Stimulated activated naive CD8-positive, alpha-beta T cell treated with anti-CD3 and anti-CD28 coated beads, Interleukin-15, amount 100 ng/mL, for 72 hours (primary cell): ENCODE measurements around the gene COPS3.

Experiments used
- ATAC-seq: fragments of 150-1000 bp; cut with Tn5 transposase; 2 replicates; pipeline ENCODE4 v1.10.0; 2021; ENCODE audit warnings: mild to moderate bottlenecking, moderate library complexity
- DNase-seq, 2 donors: peaks; one replicate each; pipeline ENCODE4 v3.0.0; 2021 to 2022
- H3K27ac Mint-ChIP-seq, 2 donors: one replicate each; pipeline ENCODE4 v1.8.0; 2022; ENCODE audit warnings: mild to moderate bottlenecking in 2 of 2, mixed read lengths in 2 of 2, moderate library complexity in 2 of 2
- H3K27me3 Mint-ChIP-seq: one replicate; pipeline ENCODE4 v1.8.0; 2022; ENCODE audit warnings: mixed read lengths
- H3K4me1 Mint-ChIP-seq: one replicate; pipeline ENCODE4 v1.8.0; 2022; ENCODE audit warnings: mild to moderate bottlenecking, mixed read lengths
- H3K4me3 Mint-ChIP-seq, 2 donors: one replicate each; pipeline ENCODE4 v1.8.0; 2022; ENCODE audit warnings: mild to moderate bottlenecking in 2 of 2, mixed read lengths in 2 of 2, moderate library complexity in 1 of 2
- H3K9me3 Mint-ChIP-seq, 2 donors: one replicate each; pipeline ENCODE4 v1.8.0; 2022; ENCODE audit warnings: mixed read lengths in 2 of 2

The COPS3 gene

DNA sequence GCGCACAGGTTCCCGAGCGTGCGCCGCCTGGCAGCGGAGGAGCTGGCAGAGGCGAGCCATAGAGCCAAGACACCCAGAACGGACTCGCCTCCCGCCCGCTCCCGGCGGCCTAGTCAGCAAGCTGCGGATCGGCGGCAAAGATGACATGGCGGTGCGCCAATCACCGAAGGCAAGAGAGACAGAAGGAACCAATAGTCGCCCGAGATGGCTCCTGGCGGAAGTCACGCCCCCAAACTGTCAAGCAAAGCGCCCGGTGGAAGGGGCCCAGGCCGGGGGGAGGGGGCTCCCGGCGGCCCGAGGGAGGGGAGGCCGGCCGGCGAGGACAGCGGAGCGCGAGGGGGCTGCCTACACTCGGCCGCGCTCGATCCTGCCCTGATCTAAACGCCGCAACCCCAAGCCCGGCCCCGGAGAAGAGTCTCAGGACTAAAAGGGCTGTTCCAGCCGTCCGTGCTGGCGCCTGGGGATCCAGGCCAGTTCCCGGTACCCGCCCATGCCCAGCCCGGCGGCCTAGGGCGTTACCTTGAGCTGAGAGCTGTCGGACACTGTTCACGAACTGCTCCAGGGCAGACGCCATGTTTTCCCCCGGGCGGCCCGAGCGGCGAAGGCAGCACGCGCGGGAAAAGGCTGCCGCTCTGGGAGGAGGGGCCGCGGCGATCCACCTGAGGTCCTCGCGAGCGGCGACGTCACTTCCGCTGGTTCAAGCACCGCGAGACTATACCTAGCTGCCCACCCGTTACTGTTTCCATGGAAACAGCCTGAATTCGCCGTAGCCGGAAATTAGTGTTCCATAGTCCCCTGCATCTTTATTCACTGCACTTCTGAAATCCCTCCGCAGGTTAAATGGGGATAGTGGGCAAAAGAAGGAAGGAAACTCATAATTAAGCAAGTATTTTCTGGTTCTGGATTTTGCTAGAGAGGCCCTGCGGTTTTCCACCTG is at the start of gene COPS3:
Gene COPS3, minus strand, starts transcription at position 634 of the 937 bp plus-strand sequence. Its CDS starts 60 bp downstream, at position 574.
- Mint-ChIP-seq H3K4me1 (peaks cover 35% of the 10 kb centered on the region), H3K27ac (peak within 1 kb of the TSS; percentile 91 to 98), H3K27me3 (no peaks in the 10 kb centered on the region), H3K9me3 (no peaks in the 10 kb centered on the region), H3K4me3 (peak within 1 kb of the TSS; percentile 83 to 96)
- DNase-seq (peak; percentile 95 to 97), ATAC-seq (peak; percentile 97)

DNA sequence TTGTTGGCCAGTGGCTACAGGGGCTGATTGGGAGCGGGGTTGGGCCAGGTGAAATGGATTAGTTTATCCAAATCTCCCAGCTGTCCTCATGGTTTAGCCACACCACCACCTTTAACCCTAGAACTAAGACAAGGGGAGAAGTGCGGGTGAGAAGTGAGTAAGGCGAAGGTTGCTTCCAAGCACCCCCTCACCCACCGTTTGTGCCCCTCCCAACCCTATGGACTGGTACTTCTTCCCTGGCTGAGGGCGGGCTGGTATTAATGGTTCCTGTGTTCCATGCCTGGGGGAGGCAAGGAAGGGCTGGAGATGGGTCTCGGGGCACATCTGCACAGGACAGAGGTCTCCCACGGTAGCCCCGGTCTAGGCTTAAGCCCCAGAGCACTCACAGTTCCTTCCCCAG is 47.2 kb upstream of the COPS3 start:
- no peak overlapping the region for H3K4me3 Mint-ChIP-seq
- no peaks in the 10 kb centered on the region for H3K9me3 Mint-ChIP-seq
- no peak overlapping the region for H3K27ac Mint-ChIP-seq
- DNase-seq = no peak
- no peak for ATAC-seq
- no peaks in the 10 kb centered on the region for H3K27me3 Mint-ChIP-seq
- no peaks in the 10 kb centered on the region for H3K4me1 Mint-ChIP-seq

DNA sequence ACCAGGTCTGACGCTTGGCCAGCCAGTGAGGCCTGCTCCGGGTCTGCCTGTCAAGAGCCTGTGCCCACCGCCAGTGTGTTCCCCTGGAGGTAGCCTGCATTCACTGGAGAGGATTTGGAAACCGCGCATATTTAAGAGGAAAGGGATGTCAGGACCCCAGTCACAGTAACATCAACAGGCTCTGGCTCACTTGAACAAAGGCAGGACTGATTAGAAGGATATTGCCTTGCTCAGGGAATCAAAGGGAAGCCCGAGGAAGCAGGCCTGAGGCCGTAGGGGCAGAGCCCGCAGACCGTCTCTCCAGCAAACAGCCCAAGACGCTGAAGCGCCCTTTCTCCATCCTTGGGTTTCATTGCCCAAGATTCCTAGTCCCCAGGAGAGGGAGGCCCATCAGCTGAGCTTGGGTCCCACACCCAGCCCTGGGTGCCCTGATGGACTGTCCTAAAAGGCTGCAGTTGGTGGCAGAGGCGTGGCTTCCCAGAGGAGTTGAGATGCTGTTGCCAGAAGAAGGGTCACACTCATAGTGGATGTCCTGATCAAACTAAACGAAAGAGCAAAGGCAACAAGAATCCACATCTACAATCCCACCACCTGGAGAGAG is 45.3 kb upstream of the COPS3 start:
- Mint-ChIP-seq H3K9me3 (no peaks in the 10 kb centered on the region), H3K27me3 (no peaks in the 10 kb centered on the region), H3K4me1 (no peaks in the 10 kb centered on the region), H3K27ac (no peak overlapping the region), H3K4me3 (no peak overlapping the region)
- ATAC-seq (no peak), DNase-seq (no peak)

DNA sequence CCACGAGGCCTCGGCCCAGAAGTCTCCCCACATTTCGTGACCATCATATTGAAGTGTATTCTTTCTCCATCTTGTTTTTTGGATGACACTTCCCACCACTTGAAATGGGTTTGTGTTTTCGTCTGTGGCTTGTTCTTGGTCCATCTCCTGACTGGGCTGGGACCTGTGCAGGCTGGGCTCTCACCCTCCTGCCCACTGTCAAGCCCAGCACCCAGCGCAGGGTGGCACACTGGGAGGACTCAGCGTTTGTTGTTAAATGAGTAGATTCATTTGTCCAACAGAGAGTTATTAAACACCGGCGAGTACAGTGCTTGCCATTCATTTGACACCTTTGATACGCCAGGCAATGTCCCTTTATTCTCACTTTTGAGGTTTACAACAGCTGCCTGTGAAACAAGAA is 44.8 kb upstream of the COPS3 start:
- no peaks in the 10 kb centered on the region for H3K27me3 Mint-ChIP-seq
- DNase-seq (no peak), ATAC-seq (no peak)
- H3K9me3 Mint-ChIP-seq = no peaks in the 10 kb centered on the region
- no peaks in the 10 kb centered on the region for H3K4me1 Mint-ChIP-seq
- H3K27ac Mint-ChIP-seq = no peak overlapping the region
- no peak overlapping the region for H3K4me3 Mint-ChIP-seq

GRCh38 chr17:17325228-17325627 is 44.2 kb upstream of the COPS3 start:
- no peaks in the 10 kb centered on the region for H3K4me1 Mint-ChIP-seq
- no peak overlapping the region for H3K4me3 Mint-ChIP-seq
- H3K27me3 Mint-ChIP-seq = no peaks in the 10 kb centered on the region
- H3K27ac Mint-ChIP-seq = no peak overlapping the region
- no peak for ATAC-seq
- H3K9me3 Mint-ChIP-seq = no peaks in the 10 kb centered on the region
- no peak for DNase-seq

DNA sequence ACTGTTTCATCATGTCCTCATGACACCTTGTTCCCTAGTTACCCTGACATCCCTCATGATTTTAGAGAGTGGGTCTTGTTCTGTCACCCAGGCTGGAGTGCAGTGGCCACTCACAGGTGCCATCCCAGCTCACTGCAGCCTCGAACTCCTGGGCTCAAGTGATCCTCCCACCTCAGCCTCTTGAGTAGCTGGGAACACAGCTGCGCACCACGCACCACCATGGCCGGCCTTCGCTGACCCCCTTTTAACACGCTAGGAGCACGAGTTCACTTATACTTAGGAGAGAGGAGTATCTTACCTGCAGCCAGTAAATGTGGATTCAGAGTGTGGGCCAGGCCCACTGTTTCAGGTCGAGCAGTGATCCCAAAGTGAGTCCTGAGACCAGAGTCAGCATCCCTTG is 43.6 kb upstream of the COPS3 start:
- DNase-seq = no peak
- Mint-ChIP-seq H3K9me3 (no peaks in the 10 kb centered on the region), H3K4me3 (no peak overlapping the region), H3K4me1 (no peaks in the 10 kb centered on the region), H3K27me3 (no peaks in the 10 kb centered on the region), H3K27ac (no peak overlapping the region)
- no peak for ATAC-seq

- no peak for DNase-seq
- ATAC-seq = no peak
- Mint-ChIP-seq H3K4me3 (no peak overlapping the region), H3K9me3 (no peaks in the 10 kb centered on the region), H3K4me1 (no peaks in the 10 kb centered on the region), H3K27me3 (no peaks in the 10 kb centered on the region), H3K27ac (peak overlapping the region; percentile 57 to 60)
Observed at GRCh38 chr17:17322516-17323510, 41.8 kb upstream of the COPS3 start.

GRCh38 chr17:17321356-17322025 is 40.4 kb upstream of the COPS3 start:
- DNase-seq = no peak
- Mint-ChIP-seq H3K4me1 (no peaks in the 10 kb centered on the region), H3K4me3 (no peak overlapping the region), H3K27ac (no peak overlapping the region), H3K27me3 (no peaks in the 10 kb centered on the region), H3K9me3 (no peaks in the 10 kb centered on the region)
- no peak for ATAC-seq

DNA sequence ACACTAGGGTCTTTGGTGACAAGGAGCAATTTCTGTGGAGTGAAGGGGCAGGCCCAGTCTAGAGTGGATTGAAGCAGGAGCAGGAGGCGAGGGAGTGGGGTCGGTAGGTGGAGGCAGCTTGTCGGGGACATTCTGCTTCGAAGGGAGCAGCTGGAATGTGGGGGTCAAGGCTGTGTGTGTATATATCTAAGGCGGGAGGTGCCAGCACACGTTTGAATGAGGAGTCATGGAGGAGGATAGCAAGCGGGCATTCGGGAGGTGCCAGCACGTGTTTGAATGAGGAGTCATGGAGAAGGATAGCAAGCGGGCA is 39.8 kb upstream of the COPS3 start:
- Mint-ChIP-seq H3K9me3 (no peaks in the 10 kb centered on the region), H3K4me3 (no peak overlapping the region), H3K4me1 (no peaks in the 10 kb centered on the region), H3K27me3 (no peaks in the 10 kb centered on the region), H3K27ac (no peak overlapping the region)
- DNase-seq = no peak
- no peak for ATAC-seq

- H3K27ac Mint-ChIP-seq = no peak overlapping the region
- no peak for ATAC-seq
- no peaks in the 10 kb centered on the region for H3K4me1 Mint-ChIP-seq
- H3K4me3 Mint-ChIP-seq = no peak overlapping the region
- DNase-seq = no peak
- no peaks in the 10 kb centered on the region for H3K9me3 Mint-ChIP-seq
- no peaks in the 10 kb centered on the region for H3K27me3 Mint-ChIP-seq
Observed at GRCh38 chr17:17320188-17320910, 39.3 kb upstream of the COPS3 start.

GRCh38 chr17:17315142-17315821 is 34.2 kb upstream of the COPS3 start:
- no peak for ATAC-seq
- Mint-ChIP-seq H3K4me3 (no peak overlapping the region), H3K4me1 (peaks cover 8% of the 10 kb centered on the region), H3K27ac (no peak overlapping the region), H3K9me3 (no peaks in the 10 kb centered on the region), H3K27me3 (no peaks in the 10 kb centered on the region)
- DNase-seq = no peak

DNA sequence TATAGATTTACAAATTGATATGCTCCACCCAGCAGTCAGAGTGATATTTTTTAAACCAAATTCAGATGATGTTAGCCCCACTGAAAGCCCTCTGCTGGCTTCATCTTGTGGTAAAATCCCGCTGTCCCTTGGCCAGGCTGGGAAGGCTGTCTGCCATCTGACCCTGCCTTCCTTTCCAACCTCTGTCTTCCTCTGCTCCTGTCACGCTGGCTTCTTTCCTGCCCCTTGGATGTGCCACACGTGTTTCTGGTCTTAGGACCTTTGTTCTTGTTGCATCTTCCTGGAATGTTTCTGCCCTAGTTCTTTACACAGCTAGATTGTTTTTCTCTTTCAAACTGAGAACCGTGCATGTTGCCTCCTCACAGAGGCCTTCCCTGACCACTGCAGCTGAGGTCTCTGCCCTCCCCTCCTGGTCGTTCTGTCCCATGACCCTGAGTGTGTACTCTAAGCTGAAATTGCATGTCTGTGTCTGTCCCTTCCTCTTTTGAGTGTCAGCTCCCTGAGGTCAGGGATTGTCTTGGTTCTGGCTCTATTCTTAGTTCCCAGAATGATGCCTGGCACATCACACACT is 33.5 kb upstream of the COPS3 start:
- Mint-ChIP-seq H3K27me3 (no peaks in the 10 kb centered on the region), H3K4me1 (peaks cover 8% of the 10 kb centered on the region), H3K9me3 (no peaks in the 10 kb centered on the region), H3K27ac (no peak overlapping the region), H3K4me3 (no peak overlapping the region)
- DNase-seq (no peak), ATAC-seq (no peak)

DNA sequence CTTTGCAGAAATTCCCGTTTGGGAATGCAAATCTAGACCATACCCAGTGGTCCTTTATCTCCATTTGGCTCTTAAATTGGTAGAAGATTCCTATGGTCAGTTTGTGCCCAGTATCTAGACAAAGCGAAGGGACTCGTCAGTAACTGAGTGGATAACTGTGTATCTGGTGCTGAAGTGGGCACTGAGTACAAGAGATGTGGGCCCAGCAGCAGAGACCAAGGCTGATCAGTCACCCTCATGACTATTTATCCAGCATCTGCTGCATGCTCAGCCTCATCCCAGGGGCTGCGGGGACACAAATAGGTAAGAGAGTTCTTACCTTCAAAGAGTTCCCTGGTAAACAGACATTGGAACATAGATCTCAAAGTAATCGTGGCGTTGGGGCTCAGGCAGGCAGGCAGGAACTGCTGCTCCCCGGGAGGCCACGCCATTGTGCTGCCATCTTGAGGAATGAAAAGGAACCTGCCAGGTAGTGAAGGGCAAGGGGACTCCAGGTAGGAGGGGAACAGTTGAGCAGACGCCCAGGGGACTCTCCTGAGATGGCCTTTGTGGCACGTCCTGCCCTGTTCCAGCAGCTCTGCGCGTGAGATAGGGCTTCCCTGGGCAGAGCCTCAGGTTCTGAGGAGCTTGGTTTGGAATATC is 32.4 kb upstream of the COPS3 start:
- no peaks in the 10 kb centered on the region for H3K27me3 Mint-ChIP-seq
- H3K9me3 Mint-ChIP-seq = no peaks in the 10 kb centered on the region
- ATAC-seq = peak; percentile 97
- no peak overlapping the region for H3K27ac Mint-ChIP-seq
- H3K4me1 Mint-ChIP-seq = peaks cover 13% of the 10 kb centered on the region
- peak; percentile 70 to 73 for DNase-seq
- H3K4me3 Mint-ChIP-seq = no peak overlapping the region

- Mint-ChIP-seq H3K4me1 (peaks cover 32% of the 10 kb centered on the region), H3K27me3 (no peaks in the 10 kb centered on the region), H3K4me3 (no peak overlapping the region), H3K27ac (no peak overlapping the region), H3K9me3 (no peaks in the 10 kb centered on the region)
- DNase-seq = no peak
- no peak for ATAC-seq
Observed at GRCh38 chr17:17309356-17309755, 28.3 kb upstream of the COPS3 start.
